CD4-positive, CD25-positive, alpha-beta regulatory T cell (primary cell): Measurements from ENCODE around the gene EWSR1. TPM values are rescaled to one million over a fixed set of nuclear protein-coding genes. Genes with fewer than 3 reads are reported as not detected.

Experiments
- ATAC-seq, 2 donors: fragments of 150-1000 bp; cut with Tn5 transposase; one replicate each; pipeline ENCODE4 v1.10.0; 2021; ENCODE audit warnings: low read depth in 2 of 2, moderate number of reproducible peaks in 2 of 2, moderate library complexity in 1 of 2
- DNase-seq, 3 donors: peaks; one replicate each; pipeline versions ENCODE4 v3.0.0 to v3.0.0-alpha.2; 2012 to 2022; ENCODE audit warnings: mixed read lengths in 1 of 3
- H3K27ac ChIP-seq: one replicate; pipeline ENCODE4 v1.7.0; 2013; ENCODE audit warnings: mild to moderate bottlenecking, low read length; ENCODE audit not compliant: insufficient read depth, poor library complexity, severe bottlenecking
- H3K27me3 ChIP-seq: one replicate; pipeline ENCODE4 v1.7.0; 2013; ENCODE audit warnings: low read length; ENCODE audit not compliant: control insufficient read depth, insufficient read depth
- H3K36me3 ChIP-seq: one replicate; pipeline ENCODE4 v1.7.0; 2013; ENCODE audit warnings: mild to moderate bottlenecking, low read length, moderate library complexity; ENCODE audit not compliant: control insufficient read depth, insufficient read depth
- H3K4me1 ChIP-seq: 2 replicates; pipeline ENCODE4 v1.7.0; 2013; ENCODE audit warnings: mild to moderate bottlenecking, low read length; ENCODE audit not compliant: insufficient read depth, control insufficient read depth, poor library complexity, severe bottlenecking
- H3K4me3 ChIP-seq: one replicate; pipeline ENCODE4 v1.7.0; 2013; ENCODE audit warnings: low read depth, mild to moderate bottlenecking, low read length, moderate library complexity
- H3K9me3 ChIP-seq, 2 experiments: 1 replicate in 1 of 2; 2 replicates in 1 of 2; pipeline ENCODE4 v1.7.0; 2013; ENCODE audit warnings: low read length in 2 of 2, mild to moderate bottlenecking in 1 of 2, moderate library complexity in 1 of 2; ENCODE audit not compliant: control insufficient read depth in 2 of 2
- H3K27ac Mint-ChIP-seq, 3 donors: one replicate each; pipeline ENCODE4 v1.8.0; 2020 to 2022; ENCODE audit warnings: mild to moderate bottlenecking in 3 of 3, mixed read lengths in 3 of 3, moderate library complexity in 2 of 3
- H3K27me3 Mint-ChIP-seq: one replicate; pipeline ENCODE4 v1.8.0; 2022; ENCODE audit warnings: mild to moderate bottlenecking, mixed read lengths
- H3K36me3 Mint-ChIP-seq: one replicate; pipeline ENCODE4 v1.8.0; 2020; ENCODE audit warnings: mixed read lengths
- H3K4me1 Mint-ChIP-seq, 4 donors: one replicate each; pipeline ENCODE4 v1.8.0; 2020 to 2022; ENCODE audit warnings: mixed read lengths in 4 of 4, mild to moderate bottlenecking in 1 of 4
- H3K4me3 Mint-ChIP-seq, 4 donors: one replicate each; pipeline ENCODE4 v1.8.0; 2020 to 2022; ENCODE audit warnings: mild to moderate bottlenecking in 4 of 4, mixed read lengths in 4 of 4, moderate library complexity in 3 of 4
- H3K9me3 Mint-ChIP-seq, 7 donors: one replicate each; pipeline ENCODE4 v1.8.0; 2020 to 2022; ENCODE audit warnings: mixed read lengths in 7 of 7, mild to moderate bottlenecking in 3 of 7, moderate library complexity in 2 of 7
- polyA plus RNA-seq, 4 donors: library from polyadenylated mRNA; unstranded; fragments of 300-500 nt; fragmentation: Illumina TruSeq; gene quantifications; one replicate each; pipeline ENCODE4 v1.2.3, GENCODE V29; 2021
- total RNA-seq: library from RNA; stranded (reverse); gene quantifications from one replicate; pipeline ENCODE4 v1.2.3, GENCODE V29; 2022

EWSR1 gene
- total and polyA plus RNA-seq, 5 donors from 2014 or later: 175 to 338 (median 198) TPM

DNA sequence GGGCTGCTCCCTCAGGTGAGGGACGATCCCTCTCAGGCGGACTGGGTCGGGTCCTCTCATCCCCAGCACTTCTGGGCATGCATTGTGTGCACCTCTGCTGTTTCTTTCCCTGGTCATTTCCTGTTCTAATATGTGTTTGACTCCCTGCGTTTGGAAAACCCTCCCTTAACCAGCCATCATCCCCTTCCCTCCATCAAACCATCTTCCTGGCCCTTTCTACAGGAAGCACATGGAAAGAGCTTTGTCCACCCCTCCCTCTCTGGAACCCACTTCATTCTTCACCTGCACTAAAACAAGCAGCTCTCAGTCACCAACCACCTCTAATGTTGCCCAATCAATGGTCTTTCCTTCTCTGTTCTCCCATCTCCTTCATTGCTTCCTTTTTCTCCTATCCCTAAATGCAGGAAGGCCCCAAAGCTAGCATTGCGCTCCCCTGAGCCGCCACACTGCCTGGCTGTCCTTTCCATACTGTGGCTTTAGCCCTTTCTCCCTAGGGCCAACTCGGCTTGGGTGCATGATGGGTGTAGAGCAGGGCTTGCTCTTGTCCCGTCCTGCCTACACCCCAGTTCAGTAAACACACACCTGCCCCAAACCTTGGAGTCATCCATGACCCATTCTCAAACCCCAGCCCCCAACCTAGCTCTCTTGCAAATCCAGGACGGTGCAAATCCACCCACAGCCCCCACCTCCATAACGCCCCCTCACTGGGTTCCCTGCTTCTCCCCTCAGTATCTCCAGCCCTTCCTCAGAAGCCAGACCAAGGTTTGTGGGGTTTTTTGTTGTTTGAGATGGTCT is 32.9 kb downstream of the EWSR1 start:
- DNase-seq (no peak), ATAC-seq (peak; percentile 17 to 18)
- Mint-ChIP-seq H3K36me3 (peaks cover 33% of the 10 kb centered on the region), H3K27me3 (peaks cover 21% of the 10 kb centered on the region), H3K4me1 (peaks cover 0 to 12% (median 3%) of the 10 kb centered on the region in 4 donors), H3K27ac (peak overlapping the region in 2 of 3 donors; percentile 59 to 67), H3K9me3 (peaks cover 0 to 2% (median 0%) of the 10 kb centered on the region in 7 donors), H3K4me3 (no peak overlapping the region)
- H3K36me3 ChIP-seq: peaks cover 50% of the 10 kb centered on the region
- no peak overlapping the region for H3K4me3 ChIP-seq
- H3K4me1 ChIP-seq: peaks cover 5% of the 10 kb centered on the region
- H3K9me3 ChIP-seq: no peaks in the 10 kb centered on the region
- peaks cover 2% of the 10 kb centered on the region for H3K27me3 ChIP-seq
- no peak overlapping the region for H3K27ac ChIP-seq

DNA sequence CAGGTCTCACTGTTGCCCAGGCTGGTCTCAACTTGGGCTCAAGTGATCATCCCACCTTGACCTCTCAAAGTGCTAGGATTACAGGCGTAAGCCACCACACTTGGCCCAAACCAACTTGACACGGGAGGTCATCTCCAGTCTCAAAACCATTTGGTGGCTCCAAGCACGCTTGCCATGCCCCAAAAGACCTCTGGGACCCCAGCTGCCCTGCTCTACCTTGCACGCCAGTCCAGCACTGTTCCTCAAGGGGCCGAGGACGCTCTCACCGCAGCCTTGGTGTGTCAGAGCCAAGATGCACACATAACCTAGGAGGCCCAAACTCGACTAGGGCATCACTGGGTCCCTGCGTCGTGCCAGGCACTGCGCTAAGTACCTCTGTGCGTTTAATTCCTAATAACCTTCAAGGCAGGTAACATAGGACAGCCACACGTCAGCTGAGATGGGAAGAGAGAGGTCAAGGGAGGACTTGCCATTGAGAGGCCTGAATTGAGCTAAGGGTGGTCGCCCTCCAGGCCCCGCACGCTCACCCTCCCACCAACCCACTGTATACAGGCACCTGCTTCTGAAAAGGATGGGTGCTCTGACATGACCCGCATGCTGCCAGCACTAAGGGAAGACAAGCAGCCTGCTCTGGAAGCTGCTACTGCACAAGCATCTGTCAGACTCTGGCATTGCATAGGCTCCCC is 33.8 kb downstream of the EWSR1 start:
- Histone ChIP-seq H3K4me1 (peaks cover 14% of the 10 kb centered on the region), H3K27ac (no peak overlapping the region), H3K36me3 (peaks cover 41% of the 10 kb centered on the region), H3K9me3 (no peaks in the 10 kb centered on the region), H3K27me3 (peaks cover 2% of the 10 kb centered on the region), H3K4me3 (no peak overlapping the region)
- H3K27ac Mint-ChIP-seq: peak overlapping the region in 1 of 3 donors; percentile 48
- peak in 1 of 2 donors; percentile 3 for ATAC-seq
- peaks cover 29% of the 10 kb centered on the region for H3K36me3 Mint-ChIP-seq
- no peak for DNase-seq
- peaks cover 0 to 12% (median 6%) of the 10 kb centered on the region in 4 donors for H3K4me1 Mint-ChIP-seq
- peaks cover 0 to 2% (median 0%) of the 10 kb centered on the region in 7 donors for H3K9me3 Mint-ChIP-seq
- peaks cover 26% of the 10 kb centered on the region for H3K27me3 Mint-ChIP-seq
- H3K4me3 Mint-ChIP-seq: peak overlapping the region in 1 of 4 donors; percentile 63

DNA sequence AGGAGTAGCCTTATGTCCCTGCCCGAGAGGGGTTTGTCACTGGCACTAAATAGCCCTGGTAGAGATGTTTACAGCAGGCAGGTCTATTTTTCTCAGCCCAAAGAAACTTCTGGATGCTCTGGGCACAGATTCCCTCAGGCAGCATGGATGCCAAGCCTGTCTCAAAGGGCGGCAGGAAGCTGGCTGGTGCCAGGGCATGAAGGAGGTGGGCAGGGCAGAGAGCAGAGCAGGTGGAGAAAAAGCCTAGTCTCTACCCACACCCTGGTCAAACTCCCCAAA is 34.3 kb downstream of the EWSR1 start:
- Histone ChIP-seq H3K27ac (no peak overlapping the region), H3K9me3 (no peaks in the 10 kb centered on the region), H3K4me3 (no peak overlapping the region), H3K4me1 (peaks cover 16% of the 10 kb centered on the region), H3K27me3 (peaks cover 2% of the 10 kb centered on the region), H3K36me3 (peaks cover 36% of the 10 kb centered on the region)
- Mint-ChIP-seq H3K36me3 (peaks cover 25% of the 10 kb centered on the region), H3K9me3 (peaks cover 0 to 2% (median 0%) of the 10 kb centered on the region in 7 donors), H3K27me3 (peaks cover 28% of the 10 kb centered on the region), H3K4me3 (peak overlapping the region in 1 of 4 donors; percentile 63), H3K4me1 (peaks cover 0 to 11% (median 6%) of the 10 kb centered on the region in 4 donors), H3K27ac (no peak overlapping the region)
- DNase-seq (no peak), ATAC-seq (no peak)

DNA sequence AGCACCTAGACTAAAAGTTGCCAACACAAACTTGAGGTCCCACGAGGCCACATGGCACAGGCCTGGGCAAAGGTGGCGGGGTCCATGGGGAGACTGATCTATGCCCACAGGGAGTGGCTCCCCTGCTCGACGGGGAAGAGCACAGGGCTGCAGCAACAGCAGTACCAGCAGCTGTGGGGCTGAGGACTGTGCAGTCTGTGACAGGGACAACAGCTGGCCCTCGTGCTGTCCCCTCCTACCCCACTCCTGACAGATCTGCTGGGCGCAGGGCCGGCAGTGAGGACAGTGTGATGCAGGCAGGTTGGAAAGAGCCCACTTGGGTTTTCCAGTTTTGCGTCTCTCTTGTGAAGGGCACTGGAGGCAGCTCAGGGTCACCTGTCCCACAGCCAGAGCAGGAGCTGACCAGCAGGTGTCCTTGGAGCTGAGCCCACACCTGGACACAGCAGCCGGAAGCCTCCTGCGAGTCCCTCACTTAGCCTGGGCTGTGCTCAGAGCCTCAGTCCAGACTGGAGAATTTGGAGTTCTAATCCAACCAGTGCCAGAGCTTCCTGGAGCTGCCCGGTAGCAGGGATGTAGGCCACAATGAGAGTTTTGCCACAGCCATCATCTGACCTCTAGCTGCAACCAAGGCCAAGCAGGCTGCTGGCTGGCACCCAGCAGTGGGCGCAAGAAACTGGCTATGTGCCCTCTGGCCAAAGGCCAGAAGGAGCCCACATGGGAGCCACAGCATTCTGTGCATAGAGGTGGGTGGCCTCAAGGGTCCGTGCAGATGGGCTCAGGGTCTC is 34.8 kb downstream of the EWSR1 start:
- no peak overlapping the region for H3K27ac ChIP-seq
- Mint-ChIP-seq H3K9me3 (peaks cover 0 to 4% (median 0%) of the 10 kb centered on the region in 7 donors), H3K27ac (no peak overlapping the region), H3K36me3 (peaks cover 20% of the 10 kb centered on the region), H3K4me3 (no peak overlapping the region), H3K27me3 (peaks cover 33% of the 10 kb centered on the region), H3K4me1 (peaks cover 0 to 12% (median 6%) of the 10 kb centered on the region in 4 donors)
- DNase-seq (no peak), ATAC-seq (no peak)
- H3K27me3 ChIP-seq: peaks cover 2% of the 10 kb centered on the region
- no peaks in the 10 kb centered on the region for H3K9me3 ChIP-seq
- no peak overlapping the region for H3K4me3 ChIP-seq
- H3K4me1 ChIP-seq: peaks cover 16% of the 10 kb centered on the region
- H3K36me3 ChIP-seq: peaks cover 31% of the 10 kb centered on the region

- Histone ChIP-seq H3K27ac (no peak overlapping the region), H3K4me1 (peaks cover 18% of the 10 kb centered on the region), H3K27me3 (peaks cover 2% of the 10 kb centered on the region), H3K9me3 (no peaks in the 10 kb centered on the region), H3K4me3 (no peak overlapping the region), H3K36me3 (peaks cover 2% of the 10 kb centered on the region)
- Mint-ChIP-seq H3K4me3 (peak overlapping the region in 3 of 4 donors; percentile 65 to 80 (median 71)), H3K9me3 (peaks cover 0 to 4% (median 0%) of the 10 kb centered on the region in 7 donors), H3K36me3 (peaks cover 4% of the 10 kb centered on the region), H3K27ac (no peak overlapping the region), H3K4me1 (peaks cover 0 to 11% (median 2%) of the 10 kb centered on the region in 4 donors), H3K27me3 (peaks cover 34% of the 10 kb centered on the region)
- DNase-seq: no peak
- no peak for ATAC-seq
These were observed 37.7 kb downstream of the EWSR1 start for GRCh38 chr22:29305836-29306174.

DNA sequence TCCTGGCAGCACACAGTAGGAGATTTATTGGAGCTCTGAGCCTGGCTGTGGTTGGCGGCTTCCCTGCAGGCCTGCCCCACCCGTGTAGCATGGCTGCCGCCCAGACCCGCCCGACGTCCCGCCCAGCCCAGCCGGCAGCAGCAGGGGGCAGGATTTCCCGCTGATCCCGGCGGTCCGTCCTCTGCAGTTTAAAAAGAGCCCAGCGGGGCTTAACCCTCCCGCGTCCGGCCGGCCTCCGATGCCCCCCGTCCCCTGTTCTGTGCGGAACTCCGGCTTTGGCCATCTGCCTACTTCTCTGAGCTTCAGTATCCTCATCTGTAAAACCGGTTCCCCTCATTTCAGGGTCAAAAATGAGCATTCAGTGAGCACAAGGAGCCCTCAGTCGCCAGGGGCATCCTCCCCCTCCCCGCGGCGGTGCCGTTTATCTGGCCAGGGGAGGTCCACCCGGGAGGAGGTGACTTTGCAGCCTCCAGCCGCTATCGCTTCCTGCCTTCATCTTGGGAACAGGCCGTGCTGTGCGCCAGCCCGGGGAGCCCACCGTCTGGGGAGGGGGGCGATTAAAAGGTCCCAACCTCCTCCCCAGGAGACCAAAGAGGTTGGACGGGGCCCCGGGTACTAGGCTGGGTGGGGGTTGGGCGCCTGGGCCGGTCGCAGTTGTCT is 38.2 kb downstream of the EWSR1 start, which contains the start of gene GAS2L1:
TSS of gene GAS2L1 (plus strand) at position 476 of the 660 bp plus-strand sequence. CDS start 1,456 bp downstream, outside the sequence.
- peak within 1 kb of the TSS; percentile 60 to 84 (median 80) for H3K4me3 Mint-ChIP-seq
- H3K4me3 ChIP-seq: no peak within 1 kb of the TSS
- ATAC-seq: no peak
- no peaks in the 10 kb centered on the region for H3K36me3 ChIP-seq
- H3K4me1 Mint-ChIP-seq: peaks cover 0 to 10% (median 2%) of the 10 kb centered on the region in 4 donors
- H3K9me3 Mint-ChIP-seq: peaks cover 0 to 4% (median 0%) of the 10 kb centered on the region in 7 donors
- no peaks in the 10 kb centered on the region for H3K36me3 Mint-ChIP-seq
- H3K27me3 ChIP-seq: peaks cover 2% of the 10 kb centered on the region
- H3K27ac Mint-ChIP-seq: peak within 1 kb of the TSS in 1 of 3 donors; percentile 63
- peak in 1 of 3 donors; percentile 45 for DNase-seq
- no peak within 1 kb of the TSS for H3K27ac ChIP-seq
- H3K9me3 ChIP-seq: no peaks in the 10 kb centered on the region
- peaks cover 34% of the 10 kb centered on the region for H3K27me3 Mint-ChIP-seq
- H3K4me1 ChIP-seq: peaks cover 21% of the 10 kb centered on the region
